ENCODE data around the gene LPA. TPM values are rescaled to one million over a fixed set of nuclear protein-coding genes. Genes with fewer than 3 reads are reported as not detected.
"Not testable (repeated sequence)": the region's sequence is repeated elsewhere in the genome, so short reads cannot be mapped to it uniquely, and the experiment has no call there.

The LPA gene
- total RNA-seq, 3 donors from 2014 or later = 0.33 TPM; not detected in 2

DNA sequence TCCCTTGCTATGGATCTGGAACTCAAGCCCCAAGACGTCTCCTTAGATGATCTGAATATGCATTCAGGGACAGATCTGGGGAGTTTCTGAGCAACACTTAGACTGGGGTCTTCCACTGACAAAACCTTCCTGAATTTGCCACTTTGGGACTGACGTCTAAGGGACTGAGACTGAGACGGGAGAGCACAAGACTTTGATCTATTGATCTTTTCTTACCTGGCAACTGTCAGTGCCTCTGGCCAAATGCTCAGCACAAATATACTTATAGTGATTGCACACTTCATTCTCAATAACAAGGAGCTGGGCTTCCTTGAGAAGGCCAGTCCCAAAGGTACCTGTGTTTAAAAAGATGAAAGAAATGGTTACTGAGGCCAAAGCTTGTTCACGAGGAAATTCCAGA lies 131.8 kb downstream of the LPA start:
- no peaks in the 10 kb centered on the region for H3K9me3 ChIP-seq
- TF ChIP-seq POLR2AphosphoS5 (IDR thresholded peaks at IDR 0.05) (no peak), POLR2A (IDR thresholded peaks at IDR 0.05) (no peak), CTCF (IDR thresholded peaks at IDR 0.05) (no peak)
- DNase-seq (ENCODE audit: low spot score in 2 of 2) = no peak
- H3K27ac ChIP-seq = no peak overlapping the region
- H3K36me3 ChIP-seq = no peaks in the 10 kb centered on the region
- intact Hi-C loops (cut with DNase I; ENCODE audit: low total_unique reads) = loop anchor here (10.0 kb wide), 1 partner anchor 572 kb away; no protein-coding TSS in a partner anchor
- H3K4me1 ChIP-seq = no peaks in the 10 kb centered on the region
- H3K4me3 ChIP-seq = no peak overlapping the region
- H3K27me3 ChIP-seq = no peaks in the 10 kb centered on the region

GRCh38 chr6:160531826-160532225 lies 132.2 kb downstream of the LPA start:
- no peak overlapping the region for H3K4me3 ChIP-seq
- DNase-seq (ENCODE audit: low spot score in 2 of 2) = no peak
- intact Hi-C loops (cut with DNase I; ENCODE audit: low total_unique reads) = loop anchor here (10.0 kb wide), 1 partner anchor 573 kb away; no protein-coding TSS in a partner anchor

GRCh38 chr6:160529524-160529923 lies 134.6 kb downstream of the LPA start:
- H3K9me3 ChIP-seq; DNase-seq (ENCODE audit: low spot score in 2 of 2); H3K27me3 ChIP-seq; H3K4me1 ChIP-seq; H3K4me3 ChIP-seq; H3K36me3 ChIP-seq; H3K27ac ChIP-seq: not testable (repeated sequence)
- intact Hi-C loops (cut with DNase I; ENCODE audit: low total_unique reads) = loop anchor here (10.0 kb wide), 1 partner anchor 785 kb away; no protein-coding TSS in a partner anchor

More at GRCh38 chr6:160531826-160532225, 132.2 kb downstream of the LPA start:
- no peaks in the 10 kb centered on the region for H3K4me1 ChIP-seq
- H3K27ac ChIP-seq = no peak overlapping the region
- H3K9me3 ChIP-seq = no peaks in the 10 kb centered on the region
- no peaks in the 10 kb centered on the region for H3K36me3 ChIP-seq
- TF ChIP-seq CTCF (IDR thresholded peaks at IDR 0.05) = no peak
- TF ChIP-seq POLR2AphosphoS5 (IDR thresholded peaks at IDR 0.05) = no peak
- no peak for TF ChIP-seq POLR2A (IDR thresholded peaks at IDR 0.05)
- H3K27me3 ChIP-seq = no peaks in the 10 kb centered on the region

- TF ChIP-seq POLR2AphosphoS5 (IDR thresholded peaks at IDR 0.05) = no peak
- no peak for TF ChIP-seq POLR2A (IDR thresholded peaks at IDR 0.05)
- TF ChIP-seq CTCF (IDR thresholded peaks at IDR 0.05) = no peak
- intact Hi-C loops (cut with DNase I; ENCODE audit: low total_unique reads) = loop anchor here (10.0 kb wide), 1 partner anchor 778 kb away; no protein-coding TSS in a partner anchor
- H3K4me1 ChIP-seq = no peaks in the 10 kb centered on the region
Observed at GRCh38 chr6:160523223-160523622, 140.9 kb downstream of the LPA start.

DNA sequence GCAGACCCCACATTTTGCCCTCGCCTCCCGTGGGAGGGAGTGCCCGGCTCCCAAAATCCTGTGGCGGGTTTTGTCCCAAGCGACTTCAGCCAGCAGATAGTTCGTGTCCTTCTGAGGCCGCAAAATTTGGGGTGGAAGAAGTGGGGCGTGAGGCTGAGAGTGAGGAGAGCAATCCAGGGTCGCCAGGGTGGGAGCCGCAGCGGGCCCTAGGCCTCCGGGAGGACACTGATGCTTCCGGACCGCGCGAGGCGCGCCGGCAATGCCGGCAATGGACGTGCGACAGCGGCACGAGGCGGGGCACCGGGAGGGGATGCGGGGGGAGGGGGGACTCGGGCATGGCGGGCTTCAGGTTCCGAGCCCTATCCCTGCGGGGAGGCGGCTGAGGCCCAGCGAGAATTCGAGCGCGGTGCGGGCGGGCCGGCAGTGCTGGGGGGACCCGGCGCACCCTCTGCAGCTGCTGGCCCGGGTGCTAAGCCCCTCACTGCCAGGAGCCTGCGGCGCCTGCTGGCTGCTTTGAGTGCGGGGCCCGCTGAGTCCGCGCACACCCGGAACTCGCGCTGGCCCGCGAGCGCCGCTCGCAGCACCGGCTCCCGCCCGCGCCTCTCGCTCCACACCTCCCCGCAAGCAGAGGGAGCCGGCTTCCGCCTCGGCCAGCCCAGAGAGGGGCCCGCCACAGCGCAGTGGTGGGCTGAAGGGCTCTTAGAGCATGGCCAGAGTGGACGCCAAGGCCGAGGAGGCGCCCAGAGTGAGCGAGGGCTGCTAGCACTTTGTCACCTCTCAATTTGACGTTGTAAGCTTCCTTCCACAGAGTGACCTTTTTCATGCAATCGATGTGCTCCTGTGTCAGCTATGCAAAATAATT lies 143.8 kb downstream of the LPA start:
- Histone ChIP-seq H3K4me1 (no peaks in the 10 kb centered on the region), H3K4me3 (peak overlapping the region; percentile 69 to 81 (median 72)), H3K27ac (peak overlapping the region; percentile 67 to 75), H3K9me3 (no peaks in the 10 kb centered on the region), H3K27me3 (no peaks in the 10 kb centered on the region), H3K36me3 (no peaks in the 10 kb centered on the region)
- peak in 1 of 3 donors; percentile 5 for TF ChIP-seq POLR2AphosphoS5 (IDR thresholded peaks at IDR 0.05)
- TF ChIP-seq POLR2A (IDR thresholded peaks at IDR 0.05) = no peak
- peak in 2 of 3 donors; percentile 85 to 88 for TF ChIP-seq CTCF (IDR thresholded peaks at IDR 0.05)
- intact Hi-C loops (cut with DNase I; ENCODE audit: low total_unique reads) = loop anchor here (10.0 kb wide), 1 partner anchor 775 kb away; no protein-coding TSS in a partner anchor
- peak; percentile 55 to 83 for DNase-seq (ENCODE audit: low spot score in 2 of 2)

More at GRCh38 chr6:160523223-160523622, 140.9 kb downstream of the LPA start:
- H3K9me3 ChIP-seq = no peaks in the 10 kb centered on the region
- no peak overlapping the region for H3K4me3 ChIP-seq
- no peak overlapping the region for H3K27ac ChIP-seq
- no peak for DNase-seq (ENCODE audit: low spot score in 2 of 2)
- H3K27me3 ChIP-seq = no peaks in the 10 kb centered on the region
- no peaks in the 10 kb centered on the region for H3K36me3 ChIP-seq
